DOHH2 (cell line): ENCODE data around the gene LANCL3.

Source experiments
- EZH2phosphoT487 ChIP-seq: fragments of 200-600 bp; sonication (generic); IDR thresholded peaks from 2 replicates; pipeline ENCODE4 v1.6.1; 2017; ENCODE audit warnings: borderline replicate concordance, mild to moderate bottlenecking, antibody characterized with exemption, low read length, moderate library complexity, mixed read lengths
- TF ChIP-seq, protein P1 (sequence below): fragments of 200-600 bp; sonication (generic); IDR thresholded peaks from one replicate; pipeline ENCODE4 v1.5.1; 2014; ENCODE audit warnings: antibody characterized with exemption, mild to moderate bottlenecking, low read depth, low read length; ENCODE audit not compliant: poor library complexity, severe bottlenecking

GRCh38 chrX:37679888-37680287 is 108.4 kb downstream of the LANCL3 start:
- TF ChIP-seq, protein P1, sequence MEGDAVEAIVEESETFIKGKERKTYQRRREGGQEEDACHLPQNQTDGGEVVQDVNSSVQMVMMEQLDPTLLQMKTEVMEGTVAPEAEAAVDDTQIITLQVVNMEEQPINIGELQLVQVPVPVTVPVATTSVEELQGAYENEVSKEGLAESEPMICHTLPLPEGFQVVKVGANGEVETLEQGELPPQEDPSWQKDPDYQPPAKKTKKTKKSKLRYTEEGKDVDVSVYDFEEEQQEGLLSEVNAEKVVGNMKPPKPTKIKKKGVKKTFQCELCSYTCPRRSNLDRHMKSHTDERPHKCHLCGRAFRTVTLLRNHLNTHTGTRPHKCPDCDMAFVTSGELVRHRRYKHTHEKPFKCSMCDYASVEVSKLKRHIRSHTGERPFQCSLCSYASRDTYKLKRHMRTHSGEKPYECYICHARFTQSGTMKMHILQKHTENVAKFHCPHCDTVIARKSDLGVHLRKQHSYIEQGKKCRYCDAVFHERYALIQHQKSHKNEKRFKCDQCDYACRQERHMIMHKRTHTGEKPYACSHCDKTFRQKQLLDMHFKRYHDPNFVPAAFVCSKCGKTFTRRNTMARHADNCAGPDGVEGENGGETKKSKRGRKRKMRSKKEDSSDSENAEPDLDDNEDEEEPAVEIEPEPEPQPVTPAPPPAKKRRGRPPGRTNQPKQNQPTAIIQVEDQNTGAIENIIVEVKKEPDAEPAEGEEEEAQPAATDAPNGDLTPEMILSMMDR: no peak
- no peak for TF ChIP-seq EZH2phosphoT487
